Loucy (cell line): ENCODE results near the gene P2RY1.
"Not testable (repeated sequence)": the region's sequence is repeated elsewhere in the genome, so short reads cannot be mapped to it uniquely, and the experiment has no call there.

Source experiments
- H2AFZ ChIP-seq: fragments of 200-600 bp; sonication (generic); 2 replicates; pipeline ENCODE4 v1.6.0; 2016; ENCODE audit warnings: antibody characterized with exemption, mild to moderate bottlenecking, low read length, moderate library complexity
- H3F3A ChIP-seq: fragments of 200-600 bp; 2 replicates; pipeline ENCODE4 v1.6.0; 2016; ENCODE audit warnings: antibody characterized with exemption, low read depth, mild to moderate bottlenecking
- H3K27me3 ChIP-seq: fragments of 200-600 bp; sonication (generic); 2 replicates; pipeline ENCODE4 v1.6.1; 2014; ENCODE audit warnings: low read length, mild to moderate bottlenecking; ENCODE audit not compliant: insufficient read depth, poor library complexity, severe bottlenecking
- H3K36me3 ChIP-seq: fragments of 200-600 bp; sonication (generic); 2 replicates; pipeline ENCODE4 v1.6.1; 2016; ENCODE audit warnings: low read length; ENCODE audit not compliant: insufficient read depth
- H3K4me1 ChIP-seq: fragments of 200-600 bp; sonication (generic); 2 replicates; pipeline ENCODE4 v1.5.1; 2014; ENCODE audit warnings: low read length, mild to moderate bottlenecking; ENCODE audit not compliant: insufficient read depth, poor library complexity, severe bottlenecking
- H3K4me2 ChIP-seq: fragments of 200-600 bp; sonication (generic); 2 replicates; pipeline ENCODE4 v1.6.0; 2014; ENCODE audit warnings: antibody characterized with exemption, low read length, low read depth, mild to moderate bottlenecking; ENCODE audit not compliant: poor library complexity, severe bottlenecking
- H3K4me3 ChIP-seq: fragments of 200-600 bp; sonication (generic); 2 replicates; pipeline ENCODE4 v1.5.1; 2014; ENCODE audit warnings: low read length, mild to moderate bottlenecking, mixed read lengths; ENCODE audit not compliant: poor library complexity, severe bottlenecking
- H3K79me2 ChIP-seq: fragments of 200-600 bp; sonication (generic); 2 replicates; pipeline ENCODE4 v1.6.1; 2014; ENCODE audit warnings: low read length; ENCODE audit not compliant: insufficient read depth
- H3K9ac ChIP-seq: fragments of 200-600 bp; sonication (generic); 2 replicates; pipeline ENCODE4 v1.6.0; 2014; ENCODE audit warnings: mild to moderate bottlenecking, low read depth, low read length, moderate library complexity; ENCODE audit not compliant: poor library complexity, severe bottlenecking
- H3K9me2 ChIP-seq: fragments of 200-600 bp; sonication (generic); replicated peaks from 2 replicates; pipeline ENCODE4 v1.6.1; 2016; ENCODE audit warnings: low read depth, low read length, mixed read lengths
- H3K9me3 ChIP-seq: fragments of 200-600 bp; sonication (generic); 2 replicates; pipeline ENCODE4 v1.6.1; 2014; ENCODE audit warnings: mild to moderate bottlenecking, antibody characterized with exemption, low read length, low read depth; ENCODE audit not compliant: insufficient read depth
- H4K20me1 ChIP-seq: fragments of 200-600 bp; sonication (generic); 2 replicates; pipeline ENCODE4 v1.6.0; 2014; ENCODE audit warnings: antibody characterized with exemption, low read length, mild to moderate bottlenecking; ENCODE audit not compliant: insufficient read depth, poor library complexity, severe bottlenecking
- CTCF ChIP-seq: fragments of 200-600 bp; sonication (generic); conservative IDR thresholded peaks from 2 replicates; pipeline ENCODE4 v1.5.1; 2014; ENCODE audit warnings: mild to moderate bottlenecking, antibody characterized with exemption, low read length
- EZH2phosphoT487 ChIP-seq: fragments of 200-600 bp; IDR thresholded peaks from 2 replicates; pipeline ENCODE4 v1.6.1; 2018; ENCODE audit warnings: antibody characterized with exemption, mild to moderate bottlenecking, moderate library complexity, borderline replicate concordance

The P2RY1 gene

GRCh38 chr3:152870027-152870426, 35.1 kb downstream of the P2RY1 start:
- Histone ChIP-seq H4K20me1 (no peaks in the 10 kb centered on the region), H3K27me3 (no peaks in the 10 kb centered on the region), H3K9ac (no peak overlapping the region), H3K79me2 (no peaks in the 10 kb centered on the region), H3K9me2 (0 out of 2 replicates have a peak, but pooled peaks cover 5% of the 10 kb centered on the region), H3F3A (no peaks in the 10 kb centered on the region), H3K4me1 (no peaks in the 10 kb centered on the region), H2AFZ (no peak overlapping the region), H3K4me2 (no peak overlapping the region), H3K36me3 (no peaks in the 10 kb centered on the region), H3K4me3 (no peak overlapping the region), H3K9me3 (no peaks in the 10 kb centered on the region)
- TF ChIP-seq CTCF (no peak), EZH2phosphoT487 (no peak)

GRCh38 chr3:152873314-152873713, 38.4 kb downstream of the P2RY1 start:
- not testable (repeated sequence) for H3K9ac ChIP-seq, H3K4me1 ChIP-seq, H3K79me2 ChIP-seq, H3K4me2 ChIP-seq, H2AFZ ChIP-seq, H3K36me3 ChIP-seq, H3F3A ChIP-seq, H4K20me1 ChIP-seq, H3K4me3 ChIP-seq, H3K9me3 ChIP-seq, H3K9me2 ChIP-seq, H3K27me3 ChIP-seq

- H3F3A ChIP-seq: no peaks in the 10 kb centered on the region
- no peaks in the 10 kb centered on the region for H3K79me2 ChIP-seq
- 0 out of 2 replicates have a peak, but pooled peaks cover 5% of the 10 kb centered on the region for H3K9me2 ChIP-seq
- H3K27me3 ChIP-seq: no peaks in the 10 kb centered on the region
- H3K36me3 ChIP-seq: no peaks in the 10 kb centered on the region
- TF ChIP-seq CTCF (no peak), EZH2phosphoT487 (no peak)
- no peaks in the 10 kb centered on the region for H4K20me1 ChIP-seq
- no peak overlapping the region for H3K4me2 ChIP-seq
- H3K4me3 ChIP-seq: no peak overlapping the region
- H3K9me3 ChIP-seq: no peaks in the 10 kb centered on the region
- no peak overlapping the region for H2AFZ ChIP-seq
- H3K4me1 ChIP-seq: no peaks in the 10 kb centered on the region
- H3K9ac ChIP-seq: no peak overlapping the region
Measured at GRCh38 chr3:152874896-152875749, 40.2 kb downstream of the P2RY1 start.
